Stromal cell of bone marrow (primary cell): ENCODE measurements around the gene RELB.
"Not testable (repeated sequence)": the region's sequence is repeated elsewhere in the genome, so short reads cannot be mapped to it uniquely, and the experiment has no call there.

Experiments
- DNase-seq: peaks from one replicate; pipeline ENCODE4 v3.0.0-alpha.2; 2012; ENCODE audit warnings: low read depth

Gene RELB

GRCh38 chr19:44987148-44987675 is 14.1 kb upstream of the RELB start:
- DNase-seq, result no peak

GRCh38 chr19:44988273-44988672 is 13.0 kb upstream of the RELB start:
- no peak for DNase-seq

- peak; percentile 34 for DNase-seq
Measured at GRCh38 chr19:44988896-44989556, 12.2 kb upstream of the RELB start.

GRCh38 chr19:44990459-44990858 is 10.8 kb upstream of the RELB start:
- DNase-seq, result no peak

GRCh38 chr19:44990966-44991365 is 10.3 kb upstream of the RELB start:
- DNase-seq, result no peak

GRCh38 chr19:44992336-44993163 is 8.7 kb upstream of the RELB start:
- DNase-seq, result no peak

- DNase-seq, result no peak
Measured at GRCh38 chr19:44993526-44993925, 7.7 kb upstream of the RELB start.

GRCh38 chr19:44993926-44994537 is 7.2 kb upstream of the RELB start:
- DNase-seq, result no peak

- DNase-seq, result no peak
Measured at GRCh38 chr19:44998025-44998424, 3.2 kb upstream of the RELB start.

- not testable (repeated sequence) for DNase-seq
Measured at GRCh38 chr19:44999131-44999925, 1.9 kb upstream of the RELB start.

GRCh38 chr19:45000665-45001064 is 599 bp upstream of the RELB start:
- not testable (repeated sequence) for DNase-seq

- no peak for DNase-seq
Measured at GRCh38 chr19:45003485-45003884, 2.2 kb downstream of the RELB start.

- no peak for DNase-seq
Measured at GRCh38 chr19:45005787-45006186, 4.5 kb downstream of the RELB start.

GRCh38 chr19:45008552-45008951 is 7.3 kb downstream of the RELB start:
- no peak for DNase-seq

GRCh38 chr19:45009625-45010255 is 8.5 kb downstream of the RELB start:
- no peak for DNase-seq

GRCh38 chr19:45010306-45010705 is 9.0 kb downstream of the RELB start:
- DNase-seq, result no peak

- no peak for DNase-seq
Measured at GRCh38 chr19:45011959-45012358, 10.7 kb downstream of the RELB start.

- DNase-seq, result peak; percentile 73
Measured at GRCh38 chr19:45016388-45017314, 15.4 kb downstream of the RELB start.

- no peak for DNase-seq
Measured at GRCh38 chr19:45019187-45019586, 17.9 kb downstream of the RELB start.

GRCh38 chr19:45020071-45020470 is 18.8 kb downstream of the RELB start:
- no peak for DNase-seq
